CD4-positive, alpha-beta T cell (primary cell): ENCODE measurements around the gene CCDC174. TPM values are rescaled to one million over a fixed set of nuclear protein-coding genes. Genes with fewer than 3 reads are reported as not detected.

Experiments used
- ATAC-seq: fragments of 200-7000 bp; cut with Tn5 transposase; one replicate; pipeline ENCODE4 v1.10.0; 2022; ENCODE audit warnings: mild to moderate bottlenecking; ENCODE audit not compliant: poor library complexity
- CTCF ChIA-PET: fragments of 350-600 bp; sonication (Branson Sonifier 250); formaldehyde crosslinking; loops from one replicate; lab custom pipeline; 2021; ENCODE audit warnings: antibody characterized with exemption, inconsistent platforms; lab: Charles Lee
- POLR2A ChIA-PET: fragments of 350-600 bp; sonication (Branson Sonifier 250); formaldehyde crosslinking; loops from one replicate; lab custom pipeline; 2021; ENCODE audit warnings: antibody characterized with exemption, inconsistent platforms; lab: Charles Lee
- DNase-seq, 14 experiments: peaks; one replicate each; pipeline ENCODE4 v3.0.0-alpha.2; 2013 to 2020; ENCODE audit warnings: mixed read lengths in 2 of 14
- H3K27ac ChIP-seq, 2 donors: one replicate each; pipeline versions ENCODE4 v1.5.1 to v1.7.0; 2013; ENCODE audit warnings: low read length in 2 of 2, low read depth in 1 of 2, mild to moderate bottlenecking in 1 of 2
- H3K27me3 ChIP-seq, 2 experiments: 1 replicate in 1 of 2; 2 replicates in 1 of 2; pipeline versions ENCODE4 v1.6.1 to v1.7.0; 2013; ENCODE audit warnings: low read length in 2 of 2, control low read depth in 1 of 2, mild to moderate bottlenecking in 1 of 2, moderate library complexity in 1 of 2; ENCODE audit not compliant: insufficient read depth in 2 of 2, control insufficient read depth in 1 of 2
- H3K36me3 ChIP-seq: one replicate; pipeline ENCODE4 v1.6.1; 2013; ENCODE audit warnings: low read length, control low read depth; ENCODE audit not compliant: insufficient read depth
- H3K4me1 ChIP-seq: one replicate; pipeline ENCODE4 v1.6.1; 2013; ENCODE audit warnings: low read length, control low read depth; ENCODE audit not compliant: insufficient read depth
- H3K4me3 ChIP-seq: one replicate; pipeline ENCODE4 v1.5.1; 2013; ENCODE audit warnings: mild to moderate bottlenecking, low read length, moderate library complexity
- H3K9me3 ChIP-seq, 2 experiments: 1 replicate in 1 of 2; 2 replicates in 1 of 2; pipeline versions ENCODE4 v1.6.1 to v1.7.0; 2013; ENCODE audit warnings: low read length in 2 of 2, mild to moderate bottlenecking in 2 of 2, control low read depth in 1 of 2, moderate library complexity in 1 of 2; ENCODE audit not compliant: control insufficient read depth in 1 of 2, insufficient read depth in 1 of 2
- H3K27ac Mint-ChIP-seq: one replicate; pipeline ENCODE4 v1.8.0; 2020; ENCODE audit warnings: mixed read lengths
- H3K27me3 Mint-ChIP-seq: one replicate; pipeline ENCODE4 v1.8.0; 2021; ENCODE audit warnings: mixed read lengths
- H3K36me3 Mint-ChIP-seq: one replicate; pipeline ENCODE4 v1.8.0; 2021; ENCODE audit warnings: low read depth, mixed read lengths
- H3K4me1 Mint-ChIP-seq: one replicate; pipeline ENCODE4 v1.8.0; 2021; ENCODE audit warnings: low read depth, mixed read lengths
- H3K4me3 Mint-ChIP-seq: one replicate; pipeline ENCODE4 v1.8.0; 2020; ENCODE audit warnings: mild to moderate bottlenecking, mixed read lengths
- H3K9me3 Mint-ChIP-seq: one replicate; pipeline ENCODE4 v1.8.0; 2020; ENCODE audit warnings: mixed read lengths
- CTCF ChIP-seq: fragments of 200-600 bp; IDR thresholded peaks from one replicate; pipeline ENCODE4 v1.8.0; 2022; ENCODE audit warnings: antibody characterized with exemption, mild to moderate bottlenecking
- intact Hi-C, 2 experiments: fragments of 100-400 bp; cut with DNase I in 1 of 2; cut with micrococcal nuclease in 1 of 2; formaldehyde crosslinking; loops; one replicate each; pipeline versions ENCODE4 v1.15.1 to v1.9.0; 2023 to 2025; cut with DNase I, micrococcal nuclease
- total RNA-seq, 174 experiments: library from RNA in 2 of 174; stranded (reverse) in 2 of 174; gene quantifications; one replicate each; pipeline ENCODE4 v1.2.3 and lab custom pipeline; 2021 to 2026

CCDC174 gene
- total RNA-seq, 2 experiments from 2014 or later: 32.9 to 37.5 TPM

DNA sequence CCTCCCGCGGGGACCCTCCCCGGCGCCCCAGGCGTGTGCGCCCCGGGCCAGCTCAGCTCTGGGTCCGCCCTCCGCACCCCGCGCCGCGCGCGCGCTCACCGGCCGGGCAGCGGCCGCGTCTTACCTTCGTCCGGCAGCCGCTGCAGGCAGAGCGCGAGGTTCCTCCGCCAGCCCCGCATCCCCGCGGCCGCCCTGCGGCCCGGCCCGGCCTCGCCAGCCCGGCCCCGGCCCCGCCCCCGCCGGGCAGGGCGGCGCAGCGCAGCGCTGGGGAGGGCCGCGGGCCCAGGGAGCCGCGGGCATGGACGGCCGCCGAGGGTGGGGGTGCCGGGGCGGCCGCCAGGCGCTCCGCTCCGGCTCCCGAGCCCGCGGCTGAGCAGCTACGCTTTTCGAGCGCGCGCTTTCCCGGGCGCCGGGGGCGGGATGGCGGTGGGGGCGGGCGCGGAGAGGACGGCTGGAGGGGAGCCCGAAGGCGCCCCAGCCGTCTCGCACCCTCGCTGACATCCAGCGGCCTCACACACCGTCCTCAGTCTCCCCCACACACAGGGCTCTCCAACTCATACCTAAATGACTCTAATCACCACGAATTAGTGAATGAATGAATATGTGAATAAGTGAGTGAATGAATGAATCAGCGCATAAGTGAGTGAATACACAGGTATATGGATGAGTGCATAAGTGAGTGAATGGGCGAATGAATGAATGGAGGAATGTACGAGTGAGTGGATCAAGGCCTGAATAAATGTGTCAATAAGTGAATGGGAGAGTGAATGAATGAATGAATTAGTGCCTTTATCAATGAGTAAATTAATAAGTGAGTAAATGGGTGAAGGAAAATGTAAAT is 48.5 kb upstream of the CCDC174 start:
- ChIA-PET POLR2A (no interaction called here), CTCF (no interaction called here)
- Mint-ChIP-seq H3K27ac (no peak overlapping the region), H3K36me3 (no peaks in the 10 kb centered on the region), H3K9me3 (peaks cover 7% of the 10 kb centered on the region), H3K27me3 (peaks cover 87% of the 10 kb centered on the region), H3K4me1 (no peaks in the 10 kb centered on the region), H3K4me3 (no peak overlapping the region)
- H3K36me3 ChIP-seq: no peaks in the 10 kb centered on the region
- H3K27me3 ChIP-seq: peaks cover 61 to 68% of the 10 kb centered on the region in 2 experiments
- no peak for TF ChIP-seq CTCF
- peaks cover 0 to 14% of the 10 kb centered on the region in 2 experiments for H3K9me3 ChIP-seq
- peaks cover 3% of the 10 kb centered on the region for H3K4me1 ChIP-seq
- no peak overlapping the region for H3K4me3 ChIP-seq
- ATAC-seq: no peak
- DNase-seq: no peak
- intact Hi-C loops: no loop called here
- H3K27ac ChIP-seq: no peak overlapping the region

- H3K27me3 ChIP-seq: peaks cover 63 to 73% of the 10 kb centered on the region in 2 experiments
- Mint-ChIP-seq H3K36me3 (no peaks in the 10 kb centered on the region), H3K27me3 (peaks cover 81% of the 10 kb centered on the region), H3K4me3 (no peak overlapping the region), H3K4me1 (no peaks in the 10 kb centered on the region), H3K9me3 (no peaks in the 10 kb centered on the region), H3K27ac (no peak overlapping the region)
- peaks cover 3% of the 10 kb centered on the region for H3K4me1 ChIP-seq
- no peaks in the 10 kb centered on the region for H3K36me3 ChIP-seq
- POLR2A ChIA-PET: no interaction called here
- intact Hi-C loops: no loop called here
- H3K9me3 ChIP-seq: peaks cover 0 to 11% of the 10 kb centered on the region in 2 experiments
- no peak overlapping the region for H3K4me3 ChIP-seq
- H3K27ac ChIP-seq: no peak overlapping the region
- DNase-seq (no peak), ATAC-seq (no peak)
- CTCF ChIA-PET: no interaction called here
- no peak for TF ChIP-seq CTCF
These were observed 46.5 kb upstream of the CCDC174 start for GRCh38 chr3:14605067-14605466.

GRCh38 chr3:14605744-14606143 is 45.8 kb upstream of the CCDC174 start:
- peaks cover 59 to 67% of the 10 kb centered on the region in 2 experiments for H3K27me3 ChIP-seq
- ChIA-PET POLR2A (interaction anchor here (0.9 kb wide), 1 partner anchor 46 kb away, joined by 3 read pairs; the partner anchor contains the start of gene CCDC174), CTCF (no interaction called here)
- H3K4me3 ChIP-seq: no peak overlapping the region
- H3K9me3 Mint-ChIP-seq: no peaks in the 10 kb centered on the region
- intact Hi-C loops: no loop called here
- H3K27ac Mint-ChIP-seq: no peak overlapping the region
- peaks cover 81% of the 10 kb centered on the region for H3K27me3 Mint-ChIP-seq
- H3K27ac ChIP-seq: no peak overlapping the region
- no peak for DNase-seq
- peaks cover 0 to 11% of the 10 kb centered on the region in 2 experiments for H3K9me3 ChIP-seq
- H3K36me3 ChIP-seq: no peaks in the 10 kb centered on the region
- no peaks in the 10 kb centered on the region for H3K4me1 Mint-ChIP-seq
- H3K4me1 ChIP-seq: peaks cover 3% of the 10 kb centered on the region
- ATAC-seq: no peak
- no peaks in the 10 kb centered on the region for H3K36me3 Mint-ChIP-seq
- H3K4me3 Mint-ChIP-seq: no peak overlapping the region
- TF ChIP-seq CTCF: no peak
